HepG2 (cell line): ENCODE data around the gene CIROP. TPM values are rescaled to one million over a fixed set of nuclear protein-coding genes. Genes with fewer than 3 reads are reported as not detected.

Source experiments
- KDM5A ChIP-seq: fragments of 200-600 bp; sonication (generic); IDR thresholded peaks from 2 replicates; pipeline ENCODE4 v1.7.0; 2018; ENCODE audit warnings: antibody characterized with exemption, mild to moderate bottlenecking, low read length, borderline replicate concordance
- KDM5B ChIP-seq: sonication (generic); formaldehyde crosslinking; IDR thresholded peaks from 2 replicates; pipeline ENCODE4 v1.4.0; 2020; ENCODE audit warnings: missing genetic modification reagents, mild to moderate bottlenecking, borderline replicate concordance
- KMT2A ChIP-seq: sonication (generic); formaldehyde crosslinking; IDR thresholded peaks from 2 replicates; pipeline ENCODE4 v1.4.0; 2020; ENCODE audit warnings: missing genetic modification reagents
- MIXL1 ChIP-seq: IDR thresholded peaks from 2 replicates; pipeline ENCODE4 v1.6.1; 2016
- MYC ChIP-seq: sonication (generic); formaldehyde crosslinking; IDR thresholded peaks from 2 replicates; pipeline ENCODE4 v1.9.0; 2021; ENCODE audit warnings: missing genetic modification reagents, borderline replicate concordance
- NR1H2 ChIP-seq: sonication (generic); formaldehyde crosslinking; IDR thresholded peaks from 2 replicates; pipeline ENCODE4 v1.8.1; 2022; ENCODE audit warnings: low read depth, missing genetic modification reagents, borderline replicate concordance
- PCBP1 ChIP-seq: fragments of 200-400 bp; formaldehyde crosslinking; IDR thresholded peaks from 2 replicates; pipeline ENCODE4 v1.6.1; 2017; ENCODE audit warnings: mild to moderate bottlenecking, low read depth, low read length, borderline replicate concordance
- RBM39 ChIP-seq: fragments of 200-400 bp; formaldehyde crosslinking; IDR thresholded peaks from one replicate; pipeline ENCODE4 v1.6.1; 2018; ENCODE audit warnings: antibody characterized with exemption, mild to moderate bottlenecking, low read depth, low read length; ENCODE audit not compliant: poor library complexity, severe bottlenecking
- SMAD3 ChIP-seq: sonication (generic); formaldehyde crosslinking; IDR thresholded peaks from 2 replicates; pipeline ENCODE4 v1.4.0; 2020; ENCODE audit warnings: missing genetic modification reagents
- SMYD3 ChIP-seq: sonication (generic); formaldehyde crosslinking; IDR thresholded peaks from 2 replicates; pipeline ENCODE4 v1.8.1; 2023; ENCODE audit warnings: mild to moderate bottlenecking, missing genetic modification reagents
- SOX13 ChIP-seq, 3 experiments: fragments of 450-650 bp in 1 of 3; sonication (generic) in 1 of 3; formaldehyde crosslinking in 1 of 3; IDR thresholded peaks in 2 of 3; conservative IDR thresholded peaks in 1 of 3; 2 replicates each; pipeline versions ENCODE4 v1.5.0 to v1.6.1; 2016 to 2020; ENCODE audit warnings: antibody characterized with exemption in 1 of 3, mild to moderate bottlenecking in 1 of 3, missing compliant biosample characterization in 1 of 3, missing genetic modification reagents in 1 of 3, moderate library complexity in 1 of 3
- SP1 ChIP-seq, 2 experiments: fragments of 450-650 bp in 1 of 2; sonication (generic) in 1 of 2; formaldehyde crosslinking in 1 of 2; IDR thresholded peaks; 2 replicates each; pipeline versions ENCODE4 v1.4.0 to v1.6.1; 2016 to 2020; ENCODE audit warnings: missing genetic modification reagents in 1 of 2
- SP2 ChIP-seq: sonication (generic); formaldehyde crosslinking; IDR thresholded peaks from 2 replicates; pipeline ENCODE4 v1.5.1; 2020; ENCODE audit warnings: mild to moderate bottlenecking, missing genetic modification reagents
- SRSF4 ChIP-seq: fragments of 200-400 bp; formaldehyde crosslinking; IDR thresholded peaks from one replicate; pipeline ENCODE4 v1.6.1; 2018; ENCODE audit warnings: mild to moderate bottlenecking, low read depth, low read length, moderate library complexity; ENCODE audit not compliant: poor library complexity, severe bottlenecking
- SUZ12 ChIP-seq: fragments of 150-350 bp; IDR thresholded peaks from 2 replicates; pipeline ENCODE4 v1.6.1; 2014; ENCODE audit warnings: low read depth, low read length
- ZNF143 ChIP-seq: sonication (generic); formaldehyde crosslinking; IDR thresholded peaks from 2 replicates; pipeline ENCODE4 v1.4.0; 2020; ENCODE audit warnings: missing genetic modification reagents
- ZSCAN29 ChIP-seq: sonication (generic); formaldehyde crosslinking; conservative IDR thresholded peaks from 2 replicates; pipeline ENCODE4 v1.4.0; 2020; ENCODE audit warnings: mild to moderate bottlenecking, missing genetic modification reagents
- ZSCAN30 ChIP-seq: sonication (generic); formaldehyde crosslinking; IDR thresholded peaks from 2 replicates; pipeline ENCODE4 v1.5.0; 2020; ENCODE audit warnings: mild to moderate bottlenecking, missing genetic modification reagents
- polyA plus RNA-seq, 8 experiments: library from polyadenylated mRNA; depleted of rRNA in 3 of 8; stranded (reverse) in 7 of 8; unstranded in 1 of 8; fragments of >200 nt; fragmentation: Illumina TruSeq in 4 of 8; extraction: Trizol in 4 of 8; gene quantifications; 2 replicates each; pipeline versions ENCODE4 v1.2.1 to v1.2.3, GENCODE V29; 2011 to 2016; ENCODE audit warnings: low read depth in 4 of 8, missing spikeins in 1 of 8, mixed read lengths in 1 of 8; ENCODE audit not compliant: insufficient read depth in 1 of 8
- total RNA-seq, 5 experiments: library from RNA; depleted of rRNA; stranded (reverse); fragments of >200 nt; fragmentation: Illumina TruSeq; extraction: Trizol; gene quantifications; 2 replicates each; pipeline ENCODE4 v1.2.3, GENCODE V29; 2016; ENCODE audit warnings: low read depth in 1 of 5
- TF ChIP-seq, protein P1 (sequence below): sonication (generic); formaldehyde crosslinking; IDR thresholded peaks from 2 replicates; pipeline ENCODE4 v1.4.0; 2020; ENCODE audit warnings: low read depth, mild to moderate bottlenecking, missing genetic modification reagents
- TF ChIP-seq, protein P2 (sequence below): sonication (generic); formaldehyde crosslinking; IDR thresholded peaks from 2 replicates; pipeline ENCODE4 v1.4.0; 2020; ENCODE audit warnings: mild to moderate bottlenecking, missing genetic modification reagents
- TF ChIP-seq, protein P3 (sequence below): IDR thresholded peaks from 2 replicates; pipeline ENCODE4 v1.4.0; 2020; ENCODE audit warnings: mild to moderate bottlenecking, missing genetic modification reagents
- TF ChIP-seq, protein P4 (sequence below): IDR thresholded peaks from 2 replicates; pipeline ENCODE4 v1.6.1; 2016; ENCODE audit warnings: mild to moderate bottlenecking

CIROP gene
- total and polyA plus RNA-seq, 2 of the 13 experiments (the other 11 are each of a cell fraction or from before 2014, with no cell fraction given), result 0.07 TPM; not detected in 1

DNA sequence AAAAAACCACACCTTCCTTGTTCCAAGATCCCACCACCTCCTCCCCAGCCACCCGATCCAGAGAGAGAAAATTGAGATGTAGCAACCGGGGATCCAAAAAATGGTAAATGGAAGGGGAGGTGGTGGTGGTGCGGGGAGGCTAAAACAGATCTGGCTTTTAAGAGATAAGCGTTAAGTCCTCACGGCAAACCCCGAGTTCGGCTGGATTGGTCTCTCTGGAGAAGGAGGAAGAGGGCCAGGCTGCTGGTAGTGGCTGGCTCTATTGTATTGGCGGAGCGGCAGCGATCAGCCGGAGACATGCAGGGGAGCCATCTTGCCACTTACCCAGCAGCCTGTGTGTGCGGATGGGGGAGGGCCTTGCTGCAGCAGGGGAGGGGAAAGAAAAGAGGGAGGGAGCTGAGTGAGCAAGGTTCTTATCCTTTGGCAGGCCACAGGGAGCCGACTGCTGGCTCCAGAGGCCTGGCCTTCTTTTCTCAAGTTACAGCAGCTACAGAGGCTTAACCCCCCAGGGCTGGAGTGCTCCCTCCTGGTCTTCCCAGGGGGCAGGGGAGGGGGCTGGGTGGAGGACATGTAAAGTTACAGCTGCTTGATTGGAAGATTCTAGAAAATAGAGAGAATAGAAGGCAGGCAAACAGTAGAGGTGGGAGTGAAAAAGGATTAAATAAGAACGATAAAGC is 33.4 kb downstream of the CIROP start (continued):
- TF ChIP-seq KDM5B (CRISPR knock-in tag), result peak; percentile 86; the same call in 1 of the 2 replicates
- peak; percentile 98 for TF ChIP-seq RBM39
- TF ChIP-seq, protein P1, sequence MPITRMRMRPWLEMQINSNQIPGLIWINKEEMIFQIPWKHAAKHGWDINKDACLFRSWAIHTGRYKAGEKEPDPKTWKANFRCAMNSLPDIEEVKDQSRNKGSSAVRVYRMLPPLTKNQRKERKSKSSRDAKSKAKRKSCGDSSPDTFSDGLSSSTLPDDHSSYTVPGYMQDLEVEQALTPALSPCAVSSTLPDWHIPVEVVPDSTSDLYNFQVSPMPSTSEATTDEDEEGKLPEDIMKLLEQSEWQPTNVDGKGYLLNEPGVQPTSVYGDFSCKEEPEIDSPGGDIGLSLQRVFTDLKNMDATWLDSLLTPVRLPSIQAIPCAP (CRISPR knock-in tag), result no peak
- TF ChIP-seq SRSF4, result no peak
- TF ChIP-seq ZSCAN30 (CRISPR knock-in tag), result 0 out of 2 replicates have a peak, but pooled peaks have one; percentile 40
- peak; percentile 93 for TF ChIP-seq ZNF143
- TF ChIP-seq SMAD3 (CRISPR knock-in tag), result peak; percentile 90
- peak; percentile 89 for TF ChIP-seq KDM5A
- TF ChIP-seq PCBP1, result 0 out of 2 replicates have a peak, but pooled peaks have one; percentile 80
- TF ChIP-seq MIXL1 (CRISPR knock-in tag), result peak; percentile 84; the same call in 1 of the 2 replicates
- TF ChIP-seq MYC (CRISPR knock-in tag), result peak; percentile 86; the same call in 1 of the 2 replicates
- TF ChIP-seq, protein P2, sequence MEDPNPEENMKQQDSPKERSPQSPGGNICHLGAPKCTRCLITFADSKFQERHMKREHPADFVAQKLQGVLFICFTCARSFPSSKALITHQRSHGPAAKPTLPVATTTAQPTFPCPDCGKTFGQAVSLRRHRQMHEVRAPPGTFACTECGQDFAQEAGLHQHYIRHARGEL (CRISPR knock-in tag), result 0 out of 2 replicates have a peak, but pooled peaks have one; percentile 30
- TF ChIP-seq SP2 (CRISPR knock-in tag), result no peak
- peak; percentile 95 for TF ChIP-seq KMT2A (CRISPR knock-in tag)
- no peak for TF ChIP-seq SOX13 (IDR thresholded peaks at IDR 0.05)
- TF ChIP-seq SOX13 (CRISPR knock-in tag; conservative IDR thresholded peaks at IDR 0.05 in 1 of 2, IDR thresholded peaks at IDR 0.05 in 1 of 2), result peak in 1 of 2 experiments; percentile 34; a peak in 2 of 4 replicates
- no peak for TF ChIP-seq NR1H2
- TF ChIP-seq ZSCAN29, result peak; percentile 27
- TF ChIP-seq SP1 (IDR thresholded peaks at IDR 0.05), result no peak
- peak; percentile 85 for TF ChIP-seq SP1 (CRISPR knock-in tag; IDR thresholded peaks at IDR 0.05)
- TF ChIP-seq, protein P3, sequence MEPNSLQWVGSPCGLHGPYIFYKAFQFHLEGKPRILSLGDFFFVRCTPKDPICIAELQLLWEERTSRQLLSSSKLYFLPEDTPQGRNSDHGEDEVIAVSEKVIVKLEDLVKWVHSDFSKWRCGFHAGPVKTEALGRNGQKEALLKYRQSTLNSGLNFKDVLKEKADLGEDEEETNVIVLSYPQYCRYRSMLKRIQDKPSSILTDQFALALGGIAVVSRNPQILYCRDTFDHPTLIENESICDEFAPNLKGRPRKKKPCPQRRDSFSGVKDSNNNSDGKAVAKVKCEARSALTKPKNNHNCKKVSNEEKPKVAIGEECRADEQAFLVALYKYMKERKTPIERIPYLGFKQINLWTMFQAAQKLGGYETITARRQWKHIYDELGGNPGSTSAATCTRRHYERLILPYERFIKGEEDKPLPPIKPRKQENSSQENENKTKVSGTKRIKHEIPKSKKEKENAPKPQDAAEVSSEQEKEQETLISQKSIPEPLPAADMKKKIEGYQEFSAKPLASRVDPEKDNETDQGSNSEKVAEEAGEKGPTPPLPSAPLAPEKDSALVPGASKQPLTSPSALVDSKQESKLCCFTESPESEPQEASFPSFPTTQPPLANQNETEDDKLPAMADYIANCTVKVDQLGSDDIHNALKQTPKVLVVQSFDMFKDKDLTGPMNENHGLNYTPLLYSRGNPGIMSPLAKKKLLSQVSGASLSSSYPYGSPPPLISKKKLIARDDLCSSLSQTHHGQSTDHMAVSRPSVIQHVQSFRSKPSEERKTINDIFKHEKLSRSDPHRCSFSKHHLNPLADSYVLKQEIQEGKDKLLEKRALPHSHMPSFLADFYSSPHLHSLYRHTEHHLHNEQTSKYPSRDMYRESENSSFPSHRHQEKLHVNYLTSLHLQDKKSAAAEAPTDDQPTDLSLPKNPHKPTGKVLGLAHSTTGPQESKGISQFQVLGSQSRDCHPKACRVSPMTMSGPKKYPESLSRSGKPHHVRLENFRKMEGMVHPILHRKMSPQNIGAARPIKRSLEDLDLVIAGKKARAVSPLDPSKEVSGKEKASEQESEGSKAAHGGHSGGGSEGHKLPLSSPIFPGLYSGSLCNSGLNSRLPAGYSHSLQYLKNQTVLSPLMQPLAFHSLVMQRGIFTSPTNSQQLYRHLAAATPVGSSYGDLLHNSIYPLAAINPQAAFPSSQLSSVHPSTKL (CRISPR knock-in tag), result peak; percentile 72
- TF ChIP-seq SUZ12, result peak; percentile 27; the same call in 1 of the 2 replicates
- peak; percentile 93; the same call in 1 of the 2 replicates for TF ChIP-seq SMYD3 (CRISPR knock-in tag)
- TF ChIP-seq, protein P4, sequence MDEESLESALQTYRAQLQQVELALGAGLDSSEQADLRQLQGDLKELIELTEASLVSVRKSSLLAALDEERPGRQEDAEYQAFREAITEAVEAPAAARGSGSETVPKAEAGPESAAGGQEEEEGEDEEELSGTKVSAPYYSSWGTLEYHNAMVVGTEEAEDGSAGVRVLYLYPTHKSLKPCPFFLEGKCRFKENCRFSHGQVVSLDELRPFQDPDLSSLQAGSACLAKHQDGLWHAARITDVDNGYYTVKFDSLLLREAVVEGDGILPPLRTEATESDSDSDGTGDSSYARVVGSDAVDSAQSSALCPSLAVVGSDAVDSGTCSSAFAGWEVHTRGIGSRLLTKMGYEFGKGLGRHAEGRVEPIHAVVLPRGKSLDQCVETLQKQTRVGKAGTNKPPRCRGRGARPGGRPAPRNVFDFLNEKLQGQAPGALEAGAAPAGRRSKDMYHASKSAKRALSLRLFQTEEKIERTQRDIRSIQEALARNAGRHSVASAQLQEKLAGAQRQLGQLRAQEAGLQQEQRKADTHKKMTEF (CRISPR knock-in tag), result peak; percentile 91
